Fibroblast of skin of left biceps (primary cell): Measurements from ENCODE around the gene KRT6B.
"Not testable (repeated sequence)": the region's sequence is repeated elsewhere in the genome, so short reads cannot be mapped to it uniquely, and the experiment has no call there.

Experiments used
- DNase-seq, 2 experiments: peaks; one replicate each; pipeline ENCODE4 v3.0.0-alpha.2; 2013; ENCODE audit warnings: low read depth in 2 of 2

Gene KRT6B

DNA sequence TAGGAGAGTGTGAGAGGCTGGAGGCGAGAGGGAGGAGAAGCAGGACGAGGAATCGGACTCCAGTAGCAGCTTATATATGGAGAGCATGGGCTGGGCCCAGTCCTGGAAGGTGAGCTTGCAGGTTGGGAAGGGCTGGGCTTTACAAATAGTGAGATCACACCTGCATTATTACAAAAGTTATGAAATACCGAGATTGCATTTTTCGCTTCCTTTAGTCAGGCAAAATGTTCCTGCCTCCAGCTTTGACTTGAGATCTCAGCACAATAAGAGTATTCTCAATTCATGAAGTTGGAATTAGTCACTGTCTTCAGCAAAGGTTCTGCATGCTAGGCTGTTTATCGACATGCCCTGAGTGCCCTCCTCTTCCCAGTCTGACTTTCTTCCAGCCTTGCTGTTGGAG lies at the start of gene KRT6B:
Gene KRT6B (minus strand): TSS at position 46 of the 400 bp plus-strand sequence. CDS start 68 bp downstream, outside the sequence.
- DNase-seq: no peak

DNA sequence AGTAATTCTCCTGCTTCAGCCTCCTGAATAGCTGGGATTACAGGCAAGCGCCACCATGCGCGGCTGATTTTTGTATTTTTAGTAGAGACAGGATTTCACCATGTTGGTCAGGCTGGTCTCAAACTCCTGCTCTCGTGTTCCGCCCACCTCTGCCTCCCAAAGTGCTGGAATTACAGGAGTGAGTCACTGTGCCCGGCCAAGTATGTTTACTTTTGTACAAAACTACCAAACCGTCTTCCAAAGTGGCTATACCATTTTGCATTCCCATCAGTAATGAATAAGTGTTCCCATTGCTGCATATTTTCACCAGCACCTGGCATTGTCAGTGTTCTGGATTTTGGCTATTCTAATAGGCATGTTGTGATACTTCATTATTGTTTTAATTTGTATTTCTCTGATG lies 49.5 kb upstream of the KRT6B start:
- no peak for DNase-seq

DNA sequence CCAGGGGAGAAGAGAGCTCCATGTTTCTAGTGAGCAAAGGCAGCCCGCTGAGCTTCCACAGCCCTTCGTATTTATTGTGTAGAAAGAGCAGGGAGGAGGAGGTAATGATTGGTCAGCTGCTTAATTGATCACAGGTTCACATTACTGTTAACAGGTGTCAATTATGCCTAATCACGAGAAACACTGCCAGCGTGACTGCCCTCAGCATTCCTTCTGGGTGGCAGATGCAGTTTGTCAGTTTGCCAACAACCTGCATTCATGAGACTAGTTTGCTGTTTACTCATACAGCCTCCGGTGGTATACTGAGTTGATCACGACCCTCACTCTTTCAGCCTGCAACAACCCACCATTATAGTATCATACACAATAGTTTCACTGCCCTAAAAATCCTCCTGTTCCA lies 48.6 kb upstream of the KRT6B start:
- DNase-seq: not testable (repeated sequence)

DNA sequence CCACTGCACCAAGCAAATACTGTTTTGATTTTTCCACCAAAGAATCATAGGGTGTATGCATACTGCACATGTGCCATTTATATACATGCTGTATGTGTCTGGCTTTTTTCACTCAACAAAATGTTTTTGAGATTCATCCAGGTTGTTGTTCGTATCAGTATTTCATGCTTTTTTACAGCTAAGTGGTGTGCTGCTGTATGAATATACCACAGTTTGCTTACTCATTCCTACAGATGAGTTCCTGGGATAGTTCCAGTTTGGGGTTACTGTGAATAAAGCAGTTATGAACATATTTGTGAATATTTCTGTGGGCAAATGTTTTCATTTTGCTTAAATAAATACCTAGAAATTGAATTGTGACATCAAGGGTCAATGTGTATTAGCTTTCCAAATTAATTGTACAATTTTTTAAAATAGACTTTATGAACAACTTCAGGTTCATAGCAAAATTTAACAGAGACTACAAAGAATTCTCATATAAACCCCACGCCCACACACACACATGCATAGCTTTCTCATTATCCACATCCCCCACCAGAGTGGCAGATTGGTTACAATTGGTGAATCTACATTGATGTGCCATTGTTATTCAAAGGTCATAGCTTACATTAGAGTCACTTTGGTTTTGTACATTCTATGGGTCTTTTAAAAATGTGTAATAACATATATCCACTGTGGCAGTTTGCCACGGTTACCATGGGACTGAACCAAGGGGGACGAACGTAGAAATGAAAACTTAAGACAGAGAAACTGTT lies 48.0 kb upstream of the KRT6B start:
- DNase-seq: no peak

DNA sequence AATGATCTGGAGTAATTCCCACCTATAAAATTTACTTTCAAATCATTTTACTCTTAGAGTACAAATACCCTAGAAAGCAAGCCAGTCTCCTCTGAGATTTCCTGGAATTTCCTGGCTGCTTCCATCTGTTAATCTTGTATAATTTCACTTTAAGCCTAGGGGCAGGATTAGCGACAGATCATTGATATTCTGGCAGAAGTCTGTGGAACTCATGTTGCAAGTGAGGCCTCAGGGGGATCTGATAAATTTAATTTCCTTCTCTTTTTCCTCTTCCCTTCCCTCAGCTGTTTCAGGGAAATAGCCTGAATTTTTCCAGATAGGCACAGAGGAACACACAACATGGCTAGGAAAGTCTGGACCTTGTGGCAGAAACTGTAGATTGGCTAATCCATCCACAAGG lies 47.0 kb upstream of the KRT6B start:
- no peak for DNase-seq

DNA sequence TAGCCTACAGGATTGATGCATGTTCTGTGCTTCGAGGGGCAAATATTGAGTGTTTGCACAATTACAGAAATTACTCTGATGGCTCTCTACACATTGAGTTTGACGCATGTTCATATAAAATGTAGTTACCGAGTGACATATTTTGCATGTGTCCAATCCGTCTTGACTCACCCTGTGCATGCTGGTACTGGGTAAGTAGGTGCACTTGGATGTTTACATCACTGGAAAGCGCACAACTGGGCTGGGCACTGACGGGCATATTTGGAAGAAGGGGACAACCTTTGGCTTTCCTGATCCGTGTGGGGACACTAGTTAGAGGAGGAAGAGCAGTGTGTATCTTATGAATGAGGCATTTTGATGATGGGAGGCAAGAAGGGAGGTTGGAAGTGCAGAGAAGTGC lies 46.0 kb upstream of the KRT6B start:
- no peak for DNase-seq

DNA sequence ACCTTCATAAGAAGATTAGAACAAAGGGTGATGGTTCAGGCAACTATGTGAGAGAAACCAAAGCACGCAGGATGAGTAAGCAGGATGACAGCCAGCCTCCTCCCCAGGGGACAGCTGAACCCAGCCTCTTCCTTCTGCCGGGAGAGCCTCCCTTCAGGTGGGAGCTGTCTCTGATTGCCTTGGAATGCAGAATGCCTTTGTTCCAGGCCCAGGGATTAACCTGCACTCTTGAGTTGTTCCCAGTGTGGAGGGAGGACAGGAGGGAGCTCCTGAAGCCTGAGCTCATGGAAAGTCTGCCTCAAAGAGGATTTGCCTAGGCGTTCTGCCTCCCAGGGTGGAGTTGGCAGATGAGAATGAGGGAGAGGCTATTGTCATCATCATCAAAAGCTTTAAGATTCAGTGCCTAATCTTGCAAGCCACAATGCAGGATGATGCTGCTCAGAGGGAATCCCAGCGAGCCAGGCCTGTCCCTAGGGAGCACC lies 44.7 kb upstream of the KRT6B start:
- DNase-seq: peak; percentile 47

DNA sequence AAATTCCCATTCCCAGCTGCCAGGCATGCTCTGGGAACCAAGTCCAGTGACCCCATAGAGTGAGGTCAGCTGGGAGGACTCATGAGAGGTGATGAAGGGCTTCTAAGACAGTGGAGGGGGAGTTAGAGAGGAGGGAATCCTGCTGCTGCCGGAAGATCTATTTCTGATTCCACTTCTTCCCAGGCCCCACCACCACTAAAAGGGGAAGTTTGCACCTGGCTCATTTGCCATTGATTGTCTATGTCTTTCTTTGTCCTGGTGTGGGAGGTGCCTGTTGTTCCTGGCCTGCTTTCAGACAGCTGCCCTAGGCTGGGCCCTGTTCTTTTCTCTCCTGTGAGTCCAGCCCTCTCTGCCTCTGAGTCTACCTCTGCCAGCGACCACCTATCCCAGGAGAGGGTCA lies 44.1 kb upstream of the KRT6B start:
- no peak for DNase-seq

DNA sequence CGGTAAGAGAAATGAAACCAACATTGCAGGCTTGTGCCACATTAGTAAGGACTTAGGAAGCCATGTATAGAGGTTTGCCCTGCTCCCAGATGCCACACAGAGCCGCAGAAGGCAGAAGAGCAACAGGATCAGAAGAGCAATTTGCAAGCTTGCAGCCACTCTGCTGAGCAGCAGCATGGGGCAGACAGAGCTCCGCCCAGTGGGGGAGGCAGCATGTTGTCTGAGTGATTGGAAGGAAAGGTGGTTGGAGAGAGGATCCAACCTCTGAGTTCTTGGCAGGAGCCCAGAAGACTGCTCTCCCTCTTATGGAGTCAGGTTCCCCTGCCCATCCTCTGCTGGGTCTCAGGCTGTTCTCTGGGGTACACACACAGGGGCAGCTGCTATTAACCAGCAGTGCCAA lies 43.4 kb upstream of the KRT6B start:
- no peak for DNase-seq

DNA sequence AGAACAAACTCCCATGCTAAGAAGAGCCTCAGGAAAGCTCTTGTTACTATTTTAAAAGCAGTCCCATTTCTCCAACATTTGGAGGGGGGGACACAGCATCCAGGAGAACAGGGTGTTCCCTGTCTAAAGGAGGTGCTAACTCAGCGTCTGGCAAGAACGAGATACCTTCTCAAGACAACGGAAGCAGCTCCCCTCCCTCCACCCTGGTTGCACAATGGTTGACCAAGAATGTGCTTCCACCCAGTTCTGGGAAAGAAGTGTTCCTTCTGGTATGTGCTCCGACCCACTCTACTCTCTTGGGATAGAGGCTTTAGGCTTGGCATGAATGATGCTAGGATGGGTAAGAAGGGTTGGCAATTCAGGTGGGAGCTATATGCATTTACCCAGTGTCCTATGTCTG lies 42.6 kb upstream of the KRT6B start:
- no peak for DNase-seq

DNA sequence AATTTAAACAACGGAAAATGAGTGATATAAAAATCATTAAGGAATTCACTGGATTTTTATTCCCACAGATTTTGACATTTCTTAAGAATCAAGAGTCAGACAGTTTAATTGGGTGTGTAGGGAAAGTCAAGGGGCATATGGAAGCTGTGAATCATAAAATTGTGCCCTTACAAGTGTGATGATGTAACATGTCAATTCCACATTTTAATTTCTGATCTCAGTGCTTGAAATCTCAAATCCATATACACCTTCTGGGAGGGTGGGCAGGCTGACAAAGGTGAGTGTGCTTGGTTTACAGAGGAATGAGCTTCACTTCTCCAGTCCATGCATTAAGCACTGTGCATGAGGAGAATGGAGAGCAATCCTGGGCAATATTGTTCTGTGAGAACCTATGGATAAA lies 42.2 kb upstream of the KRT6B start:
- no peak for DNase-seq

DNA sequence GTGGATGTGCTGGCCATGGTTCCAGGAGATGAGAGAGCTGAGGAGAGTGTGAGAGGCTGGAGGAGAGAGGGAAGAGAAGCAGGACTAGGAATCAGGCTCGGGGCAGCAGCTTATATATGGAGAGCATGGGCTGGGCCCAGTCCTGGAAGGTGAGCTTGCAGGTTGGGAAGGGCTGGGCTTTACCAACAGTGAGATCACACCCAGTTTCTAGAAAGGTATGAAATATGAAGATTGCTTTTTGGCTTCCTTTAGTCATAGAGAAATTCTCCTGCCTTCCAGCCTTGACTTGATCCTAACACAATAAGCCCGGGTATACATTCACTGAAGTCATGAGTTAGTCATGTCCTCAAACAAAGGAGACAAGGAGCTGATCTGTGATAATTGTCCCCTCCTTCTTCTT lies 41.2 kb upstream of the KRT6B start, which contains the start of gene KRT6A:
Gene KRT6A (minus strand): TSS at position 86 of the 400 bp plus-strand sequence. CDS start 69 bp downstream, at position 17.
- DNase-seq: no peak

DNA sequence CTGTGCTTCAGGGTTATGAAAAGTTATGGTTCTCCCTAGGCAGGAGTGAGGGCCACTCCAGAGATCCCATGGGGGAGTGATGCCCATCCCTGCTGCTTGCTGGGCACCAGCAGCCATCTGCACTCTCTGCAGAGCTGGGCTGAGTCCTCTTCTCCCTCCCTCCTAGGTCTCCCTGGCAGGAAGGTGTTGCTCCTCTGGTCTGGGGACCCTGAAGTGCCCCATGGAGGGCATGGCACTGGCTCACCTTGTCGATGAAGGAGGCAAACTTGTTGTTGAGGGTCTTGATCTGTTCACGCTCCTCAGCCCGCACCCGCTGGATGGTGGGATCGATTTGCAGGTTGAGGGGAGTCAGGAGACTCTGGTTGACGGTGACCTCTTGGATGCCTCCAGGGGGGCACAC lies 40.5 kb upstream of the KRT6B start:
- DNase-seq: not testable (repeated sequence)

DNA sequence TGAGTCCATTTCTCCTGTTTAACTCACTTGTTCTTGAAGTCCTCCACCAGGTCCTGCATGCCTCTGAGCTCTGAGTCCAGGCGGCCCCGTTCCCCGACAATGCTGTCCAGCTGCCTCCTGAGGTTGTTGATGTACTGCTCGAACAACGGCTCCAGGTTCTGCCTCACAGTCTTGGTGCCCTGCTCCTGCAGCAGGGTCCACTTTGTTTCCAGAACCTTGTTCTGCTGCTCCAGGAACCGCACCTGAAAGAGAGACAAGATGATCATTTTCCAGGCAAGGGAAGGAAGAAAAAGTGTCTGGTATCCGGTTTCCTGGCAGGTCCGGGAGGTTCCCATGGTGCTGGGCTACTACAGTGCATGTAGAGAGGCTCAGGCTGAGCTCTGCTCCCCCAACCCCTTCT lies 39.5 kb upstream of the KRT6B start:
- DNase-seq: not testable (repeated sequence)

DNA sequence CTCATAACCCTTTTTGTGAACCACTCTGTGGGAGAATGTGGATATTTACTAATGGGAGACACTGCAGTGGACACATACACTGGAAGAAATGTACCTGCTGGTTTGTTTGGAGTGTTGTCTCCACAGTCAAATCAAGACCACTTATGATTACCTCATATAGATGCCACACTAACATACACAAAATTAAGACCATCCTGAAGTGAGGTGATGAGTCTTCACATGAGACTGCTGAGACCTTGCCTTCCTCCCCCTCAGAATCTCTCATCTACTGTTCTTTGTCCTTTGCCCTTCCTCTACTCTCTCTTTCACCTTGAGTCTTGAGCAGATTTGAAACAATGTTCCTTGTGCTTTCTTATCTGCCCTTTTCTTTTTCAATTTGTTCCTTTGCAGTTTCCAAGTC lies 36.8 kb upstream of the KRT6B start:
- no peak for DNase-seq

DNA sequence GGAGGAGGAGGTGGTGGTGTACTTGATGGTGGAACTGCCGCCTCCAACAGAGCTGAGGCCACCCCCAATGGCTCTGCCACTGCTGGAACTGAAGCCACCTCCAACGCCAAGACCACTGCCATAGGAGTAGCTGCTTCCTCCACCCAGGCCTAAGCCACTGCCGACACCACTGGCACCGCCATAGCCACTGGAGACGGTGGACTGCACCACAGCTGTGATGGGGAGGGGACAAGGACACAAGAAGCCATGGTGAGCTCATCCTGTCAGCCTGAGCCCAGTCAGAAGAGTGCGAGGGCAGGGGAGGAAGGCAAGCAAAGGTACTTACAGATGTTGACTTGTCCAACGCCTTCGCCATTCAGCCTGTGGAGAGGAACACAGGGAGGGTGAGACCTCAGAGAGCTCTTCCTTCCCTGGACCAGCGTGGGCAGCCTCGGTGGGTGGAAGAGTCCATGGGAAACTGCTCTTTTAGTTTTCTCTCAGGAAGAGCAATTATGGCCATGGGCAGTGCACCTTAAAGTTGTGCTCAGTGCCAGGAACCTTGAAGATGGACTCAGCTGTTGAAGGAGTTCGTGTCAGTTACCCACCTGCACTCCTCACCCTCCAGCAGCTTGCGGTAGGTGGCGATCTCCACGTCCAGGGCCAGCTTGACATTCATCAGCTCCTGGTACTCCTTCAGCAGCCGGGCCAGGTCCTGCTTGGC lies 35.9 kb upstream of the KRT6B start:
- DNase-seq: not testable (repeated sequence)

DNA sequence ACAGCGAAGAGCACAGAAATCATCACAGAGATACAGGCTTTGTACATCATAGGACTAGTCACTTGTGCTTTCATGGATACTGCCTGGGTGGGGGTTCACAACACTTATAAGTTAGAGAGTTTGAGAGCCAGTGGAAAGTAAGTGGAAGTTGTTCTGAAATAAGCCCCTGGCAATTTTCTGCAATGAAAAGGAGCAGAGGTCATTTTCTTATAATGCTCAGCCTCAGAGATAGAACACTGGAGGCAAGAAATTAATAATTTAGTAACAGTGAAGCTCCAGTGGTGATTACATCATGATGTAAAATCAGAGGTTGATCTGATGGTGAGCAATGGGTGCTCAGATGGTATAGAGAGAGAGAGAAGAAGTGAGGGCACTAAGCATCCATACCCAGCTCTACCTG lies 35.3 kb upstream of the KRT6B start:
- no peak for DNase-seq

DNA sequence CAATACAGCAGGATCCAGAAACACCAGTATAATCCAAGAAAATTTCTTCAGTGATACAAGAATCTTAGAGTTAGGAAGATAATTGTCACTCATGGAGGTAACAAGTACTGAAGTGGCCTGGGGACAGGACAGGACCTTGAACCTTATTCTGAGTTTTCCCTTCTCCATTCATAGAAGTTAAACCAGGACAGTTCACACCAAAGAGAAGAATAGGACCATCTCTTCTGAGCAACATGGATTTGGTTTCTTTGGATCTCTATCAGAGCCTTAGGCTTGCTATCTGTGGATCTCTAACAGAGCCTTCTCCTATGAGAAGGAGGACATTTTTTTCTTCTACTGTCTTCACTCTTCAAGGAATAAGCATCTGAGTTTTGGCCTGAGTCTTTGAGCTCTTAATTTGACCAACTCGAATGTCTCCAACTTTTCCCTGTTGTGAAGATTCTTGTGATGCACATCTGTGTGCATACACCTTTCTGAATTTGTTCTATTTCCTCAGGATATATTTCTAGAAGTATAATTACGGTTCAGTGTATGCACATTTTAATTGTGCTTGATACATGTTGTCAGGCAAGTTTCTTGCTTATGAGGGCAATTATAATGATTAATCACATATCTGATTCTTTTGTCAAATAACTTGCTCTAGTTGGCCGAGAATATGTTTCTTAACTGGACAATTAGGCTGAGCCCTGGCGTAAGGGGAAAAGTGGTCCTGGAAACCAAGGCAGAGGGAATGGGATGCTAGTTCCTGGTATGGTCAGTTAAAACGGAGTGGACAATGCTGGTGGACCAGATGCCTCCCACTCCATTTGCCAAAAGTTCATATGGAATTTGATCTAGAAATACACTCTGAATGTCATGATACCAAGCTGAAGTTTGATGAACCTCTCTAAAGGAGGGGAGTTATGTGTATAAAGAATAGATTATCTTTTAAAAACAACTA lies 34.5 kb upstream of the KRT6B start:
- DNase-seq: no peak

DNA sequence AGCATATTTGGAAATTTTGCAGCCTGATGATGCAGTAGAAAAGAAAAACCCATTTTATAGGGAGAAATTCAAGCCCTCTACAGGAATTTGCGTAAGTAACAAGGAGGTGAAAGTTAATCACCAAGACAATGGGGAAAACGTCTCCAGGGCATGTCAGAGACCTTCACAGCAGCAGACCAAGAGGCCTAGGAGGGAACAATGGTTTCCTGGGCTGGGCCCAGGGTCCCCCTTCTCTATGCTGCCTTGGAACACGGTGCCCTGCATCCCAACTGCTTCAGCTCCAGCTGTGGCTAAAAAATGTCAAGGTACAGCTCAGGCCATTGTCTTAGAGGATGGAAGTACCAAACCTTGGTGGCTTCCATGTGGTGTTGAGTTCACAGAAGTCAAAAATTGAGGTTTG lies 28.1 kb upstream of the KRT6B start:
- no peak for DNase-seq

DNA sequence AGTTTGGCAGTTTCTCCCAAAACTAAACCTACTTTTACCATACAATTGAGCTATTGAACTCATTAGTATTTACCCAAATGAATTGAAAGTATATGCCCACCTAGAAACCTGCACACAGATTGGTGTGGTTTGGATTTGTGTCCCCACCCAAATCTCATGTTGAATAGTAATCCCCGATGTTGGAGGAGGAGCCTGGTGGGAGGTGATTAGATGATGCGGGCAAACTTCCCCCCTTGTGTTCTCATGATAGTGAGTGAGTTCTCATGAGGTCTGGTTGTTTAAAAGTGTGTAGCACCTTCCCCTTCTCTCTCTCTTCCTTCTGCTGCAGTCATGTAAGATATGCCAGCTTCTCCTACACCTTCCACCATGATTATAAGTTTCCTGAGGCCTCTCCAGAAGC lies 25.7 kb upstream of the KRT6B start:
- DNase-seq: no peak

DNA sequence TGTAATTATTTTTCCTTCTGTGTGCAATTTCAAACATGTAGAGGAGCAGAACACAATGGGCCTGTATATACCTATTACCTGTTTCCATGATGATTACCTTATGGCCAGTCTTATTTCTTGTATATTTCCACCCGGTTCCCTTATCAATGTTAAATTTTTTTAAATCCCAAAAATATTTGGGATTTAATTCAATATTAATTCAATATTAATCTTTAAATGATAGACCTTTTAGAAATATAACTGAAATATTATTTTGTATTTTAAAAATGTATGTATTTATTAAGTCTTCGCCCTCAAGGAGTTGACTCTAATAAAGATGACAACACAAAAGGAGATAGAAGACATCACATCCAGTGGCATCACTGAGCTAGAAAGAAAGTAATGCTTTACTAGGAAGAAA lies 22.3 kb upstream of the KRT6B start:
- DNase-seq: no peak

DNA sequence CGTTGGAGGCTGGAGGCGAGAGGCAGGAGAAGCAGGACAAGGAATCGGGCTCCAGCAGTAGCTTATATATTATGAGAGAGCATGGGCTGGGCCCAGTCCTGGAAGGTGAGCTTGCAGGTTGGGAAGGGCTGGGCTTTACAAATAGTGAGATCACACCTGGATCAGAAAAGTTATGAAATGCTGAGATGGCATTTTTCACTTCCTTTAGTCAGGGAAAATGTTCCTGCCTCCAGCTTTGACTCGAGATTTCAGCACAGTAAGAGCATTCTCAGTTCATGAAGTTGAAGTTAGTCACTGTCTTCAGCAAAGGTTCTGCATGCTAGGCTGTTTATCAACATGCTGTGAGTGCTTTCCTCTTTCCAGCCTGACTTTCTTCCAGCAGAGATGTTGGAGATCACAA lies 21.8 kb upstream of the KRT6B start, which contains the start of gene KRT6C:
Gene KRT6C (minus strand): TSS at position 38 of the 400 bp plus-strand sequence. CDS start 68 bp downstream, outside the sequence.
- DNase-seq: no peak
